ENCODE measurements around the gene GSK3B.

- TF ChIP-seq CTCF (conservative IDR thresholded peaks at IDR 0.05; ENCODE audit: low read depth in 2 of 2): no peak
- TF ChIP-seq REST (IDR thresholded peaks at IDR 0.05; ENCODE audit: unreplicated experiment): no peak
- no peak for TF ChIP-seq POLR2AphosphoS5 (IDR thresholded peaks at IDR 0.05; ENCODE audit: low read depth)
- no peak for TF ChIP-seq EZH2 (IDR thresholded peaks at IDR 0.05; ENCODE audit: low read depth, unreplicated experiment)
- no peak for TF ChIP-seq CREB1 (CRISPR knock-in tag; IDR thresholded peaks at IDR 0.05; ENCODE audit: low read depth)
- no peak for TF ChIP-seq ZNF331 (CRISPR knock-in tag; IDR thresholded peaks at IDR 0.05; ENCODE audit: low read depth)
- TF ChIP-seq JUNB (IDR thresholded peaks at IDR 0.05; ENCODE audit: unreplicated experiment): no peak
- no peak for TF ChIP-seq ETS1 (IDR thresholded peaks at IDR 0.05)
- TF ChIP-seq EZH2phosphoT487 (IDR thresholded peaks at IDR 0.05; ENCODE audit: unreplicated experiment): no peak
These were observed 281.7 kb downstream of the GSK3B start for GRCh38 chr3:119812491-119813058.

All from GM23338 (cell line).